ENCODE measurements around the gene TOMM6.
A peak's percentile ranks its signal among the peaks of the same experiment; 100 is the strongest.

DNA sequence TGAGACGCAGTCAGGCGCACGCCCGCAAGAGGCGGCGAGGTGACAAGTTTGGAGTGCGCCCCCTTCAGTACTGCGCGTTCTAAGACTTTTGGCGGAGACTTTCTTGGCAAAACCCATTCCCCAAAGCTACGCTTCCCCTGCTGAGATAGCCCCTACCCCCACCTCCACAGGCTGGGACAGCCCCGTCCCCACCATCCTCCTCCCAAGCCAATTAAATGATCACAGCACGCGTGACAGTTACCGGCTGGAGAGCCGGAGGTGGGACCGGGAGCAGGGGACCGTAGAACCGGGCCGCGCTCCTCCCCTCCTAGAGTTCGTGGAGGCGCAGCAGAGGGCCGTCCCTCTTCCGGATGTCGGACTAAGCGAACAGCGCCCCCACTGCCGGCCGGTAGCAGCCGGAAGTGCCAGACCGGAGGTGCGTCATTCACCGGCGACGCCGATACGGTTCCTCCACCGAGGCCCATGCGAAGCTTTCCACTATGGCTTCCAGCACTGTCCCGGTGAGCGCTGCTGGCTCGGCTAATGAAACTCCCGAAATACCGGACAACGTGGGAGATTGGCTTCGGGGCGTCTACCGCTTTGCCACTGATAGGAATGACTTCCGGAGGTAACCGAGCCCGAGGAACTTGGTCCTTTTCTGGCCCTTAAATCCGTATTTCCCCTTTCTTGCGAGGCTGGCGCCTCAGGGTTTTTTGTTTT, at the start of gene TOMM6:
- TF ChIP-seq, protein P1, sequence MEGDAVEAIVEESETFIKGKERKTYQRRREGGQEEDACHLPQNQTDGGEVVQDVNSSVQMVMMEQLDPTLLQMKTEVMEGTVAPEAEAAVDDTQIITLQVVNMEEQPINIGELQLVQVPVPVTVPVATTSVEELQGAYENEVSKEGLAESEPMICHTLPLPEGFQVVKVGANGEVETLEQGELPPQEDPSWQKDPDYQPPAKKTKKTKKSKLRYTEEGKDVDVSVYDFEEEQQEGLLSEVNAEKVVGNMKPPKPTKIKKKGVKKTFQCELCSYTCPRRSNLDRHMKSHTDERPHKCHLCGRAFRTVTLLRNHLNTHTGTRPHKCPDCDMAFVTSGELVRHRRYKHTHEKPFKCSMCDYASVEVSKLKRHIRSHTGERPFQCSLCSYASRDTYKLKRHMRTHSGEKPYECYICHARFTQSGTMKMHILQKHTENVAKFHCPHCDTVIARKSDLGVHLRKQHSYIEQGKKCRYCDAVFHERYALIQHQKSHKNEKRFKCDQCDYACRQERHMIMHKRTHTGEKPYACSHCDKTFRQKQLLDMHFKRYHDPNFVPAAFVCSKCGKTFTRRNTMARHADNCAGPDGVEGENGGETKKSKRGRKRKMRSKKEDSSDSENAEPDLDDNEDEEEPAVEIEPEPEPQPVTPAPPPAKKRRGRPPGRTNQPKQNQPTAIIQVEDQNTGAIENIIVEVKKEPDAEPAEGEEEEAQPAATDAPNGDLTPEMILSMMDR (IDR thresholded peaks at IDR 0.05; ENCODE audit: insufficient read depth, low read length), result peak; percentile 78
- peak; percentile 94 for TF ChIP-seq POLR2AphosphoS5 (IDR thresholded peaks at IDR 0.05; ENCODE audit: low read depth)
- TF ChIP-seq, protein P2, sequence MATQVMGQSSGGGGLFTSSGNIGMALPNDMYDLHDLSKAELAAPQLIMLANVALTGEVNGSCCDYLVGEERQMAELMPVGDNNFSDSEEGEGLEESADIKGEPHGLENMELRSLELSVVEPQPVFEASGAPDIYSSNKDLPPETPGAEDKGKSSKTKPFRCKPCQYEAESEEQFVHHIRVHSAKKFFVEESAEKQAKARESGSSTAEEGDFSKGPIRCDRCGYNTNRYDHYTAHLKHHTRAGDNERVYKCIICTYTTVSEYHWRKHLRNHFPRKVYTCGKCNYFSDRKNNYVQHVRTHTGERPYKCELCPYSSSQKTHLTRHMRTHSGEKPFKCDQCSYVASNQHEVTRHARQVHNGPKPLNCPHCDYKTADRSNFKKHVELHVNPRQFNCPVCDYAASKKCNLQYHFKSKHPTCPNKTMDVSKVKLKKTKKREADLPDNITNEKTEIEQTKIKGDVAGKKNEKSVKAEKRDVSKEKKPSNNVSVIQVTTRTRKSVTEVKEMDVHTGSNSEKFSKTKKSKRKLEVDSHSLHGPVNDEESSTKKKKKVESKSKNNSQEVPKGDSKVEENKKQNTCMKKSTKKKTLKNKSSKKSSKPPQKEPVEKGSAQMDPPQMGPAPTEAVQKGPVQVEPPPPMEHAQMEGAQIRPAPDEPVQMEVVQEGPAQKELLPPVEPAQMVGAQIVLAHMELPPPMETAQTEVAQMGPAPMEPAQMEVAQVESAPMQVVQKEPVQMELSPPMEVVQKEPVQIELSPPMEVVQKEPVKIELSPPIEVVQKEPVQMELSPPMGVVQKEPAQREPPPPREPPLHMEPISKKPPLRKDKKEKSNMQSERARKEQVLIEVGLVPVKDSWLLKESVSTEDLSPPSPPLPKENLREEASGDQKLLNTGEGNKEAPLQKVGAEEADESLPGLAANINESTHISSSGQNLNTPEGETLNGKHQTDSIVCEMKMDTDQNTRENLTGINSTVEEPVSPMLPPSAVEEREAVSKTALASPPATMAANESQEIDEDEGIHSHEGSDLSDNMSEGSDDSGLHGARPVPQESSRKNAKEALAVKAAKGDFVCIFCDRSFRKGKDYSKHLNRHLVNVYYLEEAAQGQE (IDR thresholded peaks at IDR 0.05; ENCODE audit: insufficient replicate concordance, low read depth), result peak; percentile 64
- peak; percentile 29; the same call in 1 of the 2 replicates for TF ChIP-seq SPI1 (IDR thresholded peaks at IDR 0.05; ENCODE audit: borderline replicate concordance, low read depth)
- TF ChIP-seq GABPA (IDR thresholded peaks at IDR 0.05; ENCODE audit: low read depth), result peak; percentile 95
